Osteocyte (in vitro differentiated cells): ENCODE data around the gene GRIN2D. TPM values are rescaled to one million over a fixed set of nuclear protein-coding genes. Genes with fewer than 3 reads are reported as not detected.
"Not testable (repeated sequence)": the region's sequence is repeated elsewhere in the genome, so short reads cannot be mapped to it uniquely, and the experiment has no call there.

Experiments
- DNase-seq: peaks from one replicate; pipeline ENCODE4 v3.0.0; 2021; ENCODE audit warnings: mixed read lengths; ENCODE audit not compliant: unreplicated experiment; ENCODE audit errors: extremely low spot score
- H3K27ac Mint-ChIP-seq: one replicate; pipeline ENCODE4 v1.8.0; 2021; ENCODE audit warnings: mild to moderate bottlenecking, mixed read lengths; ENCODE audit not compliant: unreplicated experiment
- H3K27me3 Mint-ChIP-seq: one replicate; pipeline ENCODE4 v1.8.0; 2021; ENCODE audit warnings: mixed read lengths; ENCODE audit not compliant: unreplicated experiment
- H3K36me3 Mint-ChIP-seq: one replicate; pipeline ENCODE4 v1.8.0; 2021; ENCODE audit warnings: mixed read lengths; ENCODE audit not compliant: unreplicated experiment
- H3K4me1 Mint-ChIP-seq: one replicate; pipeline ENCODE4 v1.8.0; 2021; ENCODE audit warnings: mixed read lengths; ENCODE audit not compliant: unreplicated experiment
- H3K4me3 Mint-ChIP-seq: one replicate; pipeline ENCODE4 v1.8.0; 2021; ENCODE audit warnings: mild to moderate bottlenecking, moderate library complexity, mixed read lengths; ENCODE audit not compliant: unreplicated experiment
- H3K9me3 Mint-ChIP-seq: one replicate; pipeline ENCODE4 v1.8.0; 2021; ENCODE audit warnings: mixed read lengths; ENCODE audit not compliant: unreplicated experiment
- total RNA-seq: library from RNA; stranded (reverse); gene quantifications from 2 replicates; pipeline ENCODE4 v1.2.1, GENCODE V29; 2021
- TF ChIP-seq, protein P1 (sequence below): fragments of 200-600 bp; sonication (generic); IDR thresholded peaks from 2 replicates; pipeline ENCODE4 v1.5.0; 2021; ENCODE audit warnings: antibody characterized with exemption, mild to moderate bottlenecking, moderate library complexity

The GRIN2D gene
- total RNA-seq, 1 donor from 2014 or later = 1.2 TPM

DNA sequence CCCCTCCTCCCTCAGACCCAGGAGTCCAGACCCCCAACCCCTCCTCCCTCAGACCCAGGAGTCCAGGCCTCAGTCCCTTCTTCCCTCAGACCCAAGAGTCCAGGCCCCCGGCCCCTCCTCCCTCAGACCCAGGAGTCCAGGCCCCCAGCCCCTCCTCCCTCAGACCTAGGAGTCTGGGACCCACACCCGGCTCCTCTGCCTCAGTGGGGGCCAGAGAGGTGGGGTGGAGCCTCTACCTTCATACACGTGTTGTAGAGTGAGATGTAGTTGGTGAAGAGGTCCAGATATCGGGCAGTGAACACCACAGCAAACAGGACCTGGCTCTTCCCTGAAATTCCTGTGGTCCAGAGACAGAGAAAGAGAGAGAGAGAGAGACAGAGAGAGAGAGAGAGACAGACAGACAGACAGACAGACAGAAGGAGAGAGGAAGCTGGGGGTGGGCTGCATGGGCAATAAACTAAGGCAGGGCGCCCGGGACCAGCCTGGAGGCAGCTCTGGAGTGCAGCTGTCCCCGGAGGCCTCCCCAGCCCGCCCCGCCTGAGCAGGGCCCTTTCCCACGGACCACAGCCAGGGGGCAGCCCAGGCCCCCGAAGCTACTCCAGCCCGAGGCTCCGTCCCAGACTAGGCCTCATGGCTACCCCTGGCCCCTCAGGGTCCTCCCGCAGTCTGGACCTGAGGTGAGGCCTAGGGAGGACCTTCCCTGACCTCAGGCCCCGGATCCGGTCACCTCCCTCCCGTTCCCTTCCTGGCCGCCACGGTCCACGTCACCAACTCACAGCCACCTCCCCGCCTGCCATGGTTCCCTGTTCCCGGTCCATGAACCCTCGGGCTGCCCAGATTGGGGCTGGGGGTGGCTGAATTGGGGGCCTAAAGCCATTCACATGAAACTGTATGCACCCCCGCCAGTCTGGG is 3.0 kb upstream of the GRIN2D start:
- Mint-ChIP-seq H3K27ac (peak overlapping the region; percentile 95), H3K9me3 (no peaks in the 10 kb centered on the region), H3K36me3 (peaks cover 19% of the 10 kb centered on the region), H3K4me1 (peaks cover 29% of the 10 kb centered on the region), H3K4me3 (peak overlapping the region; percentile 95), H3K27me3 (no peaks in the 10 kb centered on the region)
- TF ChIP-seq, protein P1, sequence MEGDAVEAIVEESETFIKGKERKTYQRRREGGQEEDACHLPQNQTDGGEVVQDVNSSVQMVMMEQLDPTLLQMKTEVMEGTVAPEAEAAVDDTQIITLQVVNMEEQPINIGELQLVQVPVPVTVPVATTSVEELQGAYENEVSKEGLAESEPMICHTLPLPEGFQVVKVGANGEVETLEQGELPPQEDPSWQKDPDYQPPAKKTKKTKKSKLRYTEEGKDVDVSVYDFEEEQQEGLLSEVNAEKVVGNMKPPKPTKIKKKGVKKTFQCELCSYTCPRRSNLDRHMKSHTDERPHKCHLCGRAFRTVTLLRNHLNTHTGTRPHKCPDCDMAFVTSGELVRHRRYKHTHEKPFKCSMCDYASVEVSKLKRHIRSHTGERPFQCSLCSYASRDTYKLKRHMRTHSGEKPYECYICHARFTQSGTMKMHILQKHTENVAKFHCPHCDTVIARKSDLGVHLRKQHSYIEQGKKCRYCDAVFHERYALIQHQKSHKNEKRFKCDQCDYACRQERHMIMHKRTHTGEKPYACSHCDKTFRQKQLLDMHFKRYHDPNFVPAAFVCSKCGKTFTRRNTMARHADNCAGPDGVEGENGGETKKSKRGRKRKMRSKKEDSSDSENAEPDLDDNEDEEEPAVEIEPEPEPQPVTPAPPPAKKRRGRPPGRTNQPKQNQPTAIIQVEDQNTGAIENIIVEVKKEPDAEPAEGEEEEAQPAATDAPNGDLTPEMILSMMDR = peak; percentile 78
- peak; percentile 92 for DNase-seq

- Mint-ChIP-seq H3K27ac (peak within 1 kb of the TSS; percentile 95), H3K9me3 (no peaks in the 10 kb centered on the region), H3K27me3 (peaks cover 2% of the 10 kb centered on the region), H3K36me3 (peaks cover 16% of the 10 kb centered on the region), H3K4me3 (peak within 1 kb of the TSS; percentile 95), H3K4me1 (peaks cover 37% of the 10 kb centered on the region)
- peak; percentile 94 for DNase-seq
- TF ChIP-seq, protein P1 = peak; percentile 94
Observed at GRCh38 chr19:48391100-48392005, 2.1 kb upstream of the GRIN2D start, which contains the start of gene KDELR1. Gene KDELR1, minus strand, starts transcription at chr19:48391551. Its CDS starts 193 bp downstream, at chr19:48391358.

DNA sequence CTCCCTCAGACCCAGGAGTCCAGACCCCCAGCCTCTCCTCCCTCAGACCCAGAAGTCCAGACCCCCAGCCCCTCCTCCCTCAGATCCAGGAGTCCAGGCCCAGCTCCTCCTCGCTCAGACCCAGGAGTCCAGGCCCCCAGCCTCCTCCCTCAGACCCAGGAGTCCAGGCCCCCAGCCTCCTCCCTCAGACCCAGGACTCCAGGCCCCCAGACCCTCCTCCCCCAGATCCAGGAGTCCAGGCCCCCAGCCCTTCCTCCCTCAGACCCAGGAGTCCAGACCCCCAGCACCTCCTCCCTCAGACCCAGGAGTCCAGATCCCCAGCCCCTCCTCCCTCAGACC is 1.5 kb upstream of the GRIN2D start:
- not testable (repeated sequence) for H3K27ac Mint-ChIP-seq, H3K9me3 Mint-ChIP-seq, DNase-seq, H3K27me3 Mint-ChIP-seq
- H3K36me3 Mint-ChIP-seq = peaks cover 15% of the 10 kb centered on the region
- peaks cover 37% of the 10 kb centered on the region for H3K4me1 Mint-ChIP-seq
- H3K4me3 Mint-ChIP-seq = peak overlapping the region; percentile 95

GRCh38 chr19:48392860-48393558 is 459 bp upstream of the GRIN2D start:
- Mint-ChIP-seq H3K9me3 (no peaks in the 10 kb centered on the region), H3K36me3 (peaks cover 8% of the 10 kb centered on the region), H3K27ac (peak overlapping the region; percentile 31), H3K27me3 (peaks cover 10% of the 10 kb centered on the region), H3K4me1 (peaks cover 46% of the 10 kb centered on the region), H3K4me3 (peak overlapping the region; percentile 35)
- DNase-seq = no peak
- TF ChIP-seq, protein P1 = no peak
